NCI-H2196 treated with DMSO at 0.1 percent for 48 hours (cell line): ENCODE results near the gene ZEB2.

Experiments
- DNase-seq: peaks from one replicate; lab custom pipeline; 2025; ENCODE audit not compliant: unreplicated experiment; lab: John Stamatoyannopoulos, UW

ZEB2 gene

GRCh38 chr2:144529841-144530240 is 9.9 kb upstream of the ZEB2 start:
- no peak for DNase-seq

- DNase-seq: no peak
Measured at GRCh38 chr2:144528108-144528507, 8.2 kb upstream of the ZEB2 start.

DNA sequence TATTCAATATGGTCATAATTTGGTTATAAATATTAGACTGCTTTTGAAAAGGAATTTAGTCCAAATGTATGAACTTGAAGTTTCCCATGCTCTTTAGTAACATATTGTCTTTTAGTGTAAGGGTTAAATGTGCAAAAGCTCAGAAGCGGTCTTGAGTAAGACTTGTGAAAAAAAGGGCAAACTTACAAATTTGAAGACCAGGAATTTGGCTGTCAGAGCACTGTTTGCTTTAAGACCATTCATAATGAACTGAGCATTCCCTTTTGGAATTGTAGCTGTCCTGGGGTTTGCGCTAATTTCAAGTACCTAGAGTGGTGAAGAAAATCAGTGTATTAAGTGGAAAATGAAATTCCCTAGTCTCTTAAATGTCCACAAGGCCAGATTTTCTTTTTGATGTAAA is 6.9 kb upstream of the ZEB2 start:
- no peak for DNase-seq

- no peak for DNase-seq
Measured at GRCh38 chr2:144524118-144525009, 4.4 kb upstream of the ZEB2 start.

- DNase-seq: no peak
Measured at GRCh38 chr2:144523596-144524117, 3.7 kb upstream of the ZEB2 start.

DNA sequence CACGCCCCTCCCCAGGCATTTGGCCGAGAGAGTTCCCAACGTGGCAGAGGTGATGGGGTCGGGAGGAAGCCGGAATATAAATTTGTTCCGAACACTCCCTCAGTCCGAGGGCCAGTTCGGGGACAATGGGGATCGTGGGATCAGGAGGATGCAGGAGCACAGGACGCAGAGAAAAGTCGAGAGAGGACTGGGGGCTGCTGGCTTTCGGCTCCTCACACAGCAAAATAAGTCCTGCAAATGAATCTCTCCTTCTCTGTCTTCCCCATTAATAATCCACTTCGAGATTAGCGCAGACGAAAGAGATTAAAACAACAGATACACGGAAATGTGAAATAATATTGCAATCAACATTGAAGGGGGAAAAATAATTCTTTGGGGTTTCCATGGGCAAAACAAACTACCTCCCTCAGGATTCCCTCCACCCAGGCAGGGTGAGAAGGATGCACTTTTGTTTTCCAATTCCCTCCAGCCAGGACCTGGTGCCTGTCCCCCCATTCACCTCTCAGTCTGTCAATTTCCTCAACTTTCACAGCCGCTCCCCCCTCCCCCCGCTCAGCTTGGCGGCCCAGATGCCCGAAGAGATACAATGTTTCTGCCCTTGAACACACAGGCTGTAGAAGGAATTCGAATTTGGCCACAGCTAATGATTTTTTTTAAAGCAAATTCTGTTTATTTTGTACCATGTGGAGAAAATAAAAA is 3.1 kb upstream of the ZEB2 start:
- no peak for DNase-seq

- DNase-seq: no peak
Measured at GRCh38 chr2:144522176-144522896, 2.4 kb upstream of the ZEB2 start.

DNA sequence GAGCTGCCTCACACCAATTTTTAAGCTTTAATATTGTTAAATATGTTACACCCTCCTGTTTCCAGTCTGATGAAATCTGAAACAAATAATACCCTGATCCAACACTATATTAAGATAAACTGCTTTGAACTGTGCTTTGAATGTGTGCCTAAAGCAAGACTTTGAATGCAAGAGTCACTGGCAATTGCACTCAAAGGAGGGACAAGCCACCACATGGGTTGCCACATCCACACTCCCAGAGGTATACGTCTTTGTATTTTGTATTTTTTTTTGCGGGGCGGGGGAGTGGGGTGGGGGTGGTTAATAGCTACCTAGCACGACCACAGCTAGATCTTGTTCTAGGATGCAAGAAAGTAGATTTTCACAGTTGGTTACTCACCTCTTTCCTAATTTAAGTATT is 1.8 kb upstream of the ZEB2 start:
- no peak for DNase-seq

DNA sequence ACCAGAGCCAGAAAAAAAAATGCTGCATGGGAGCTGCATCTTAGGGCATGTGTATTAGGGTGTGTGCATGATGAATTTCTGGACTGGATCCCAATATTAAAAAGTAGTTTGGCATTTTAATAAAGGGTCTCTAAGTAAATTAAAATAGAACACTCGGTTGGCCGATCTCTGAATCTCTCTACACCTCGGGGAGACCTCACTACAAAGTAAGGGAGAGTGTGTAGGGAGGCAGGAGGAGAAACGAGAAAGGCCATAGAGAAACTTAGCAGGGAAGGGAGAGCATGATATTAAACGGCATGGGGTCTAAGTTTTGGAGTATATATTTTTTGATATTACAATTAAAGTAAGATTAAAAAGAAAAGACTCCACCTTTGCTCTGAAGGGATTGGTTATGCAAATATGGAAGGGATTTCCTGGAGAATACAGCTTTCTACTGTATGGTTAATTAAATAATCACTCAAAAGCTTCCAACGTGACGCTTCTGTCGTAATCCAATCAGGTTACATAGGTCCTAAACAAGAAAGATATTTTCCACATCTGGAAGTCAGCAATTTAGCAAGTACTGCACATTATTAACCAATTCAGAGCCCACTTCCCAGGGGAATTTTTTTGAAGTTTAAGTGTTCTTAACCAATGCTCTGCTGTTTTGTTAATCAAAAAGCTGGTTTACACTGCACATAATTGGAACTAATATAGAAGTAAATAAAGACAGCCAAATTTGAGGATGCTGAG is 1.0 kb upstream of the ZEB2 start:
- DNase-seq: no peak

DNA sequence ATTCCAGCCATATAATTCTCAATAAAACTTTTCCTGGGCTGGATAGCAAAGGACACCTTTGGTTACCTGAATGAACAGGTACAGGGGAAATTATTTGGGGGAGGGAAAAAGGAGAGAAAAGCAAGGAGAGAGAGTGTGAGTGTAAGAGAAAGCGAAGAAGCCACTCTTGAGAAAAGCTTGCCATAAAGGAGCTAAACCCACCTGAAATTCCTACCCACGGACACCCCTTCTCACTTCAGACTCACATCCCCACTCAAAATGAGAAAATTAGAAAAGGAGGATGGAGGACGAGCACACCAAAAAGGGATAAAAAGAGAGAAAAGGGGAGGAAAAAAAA is 354 bp downstream of the ZEB2 start:
- DNase-seq: no peak

DNA sequence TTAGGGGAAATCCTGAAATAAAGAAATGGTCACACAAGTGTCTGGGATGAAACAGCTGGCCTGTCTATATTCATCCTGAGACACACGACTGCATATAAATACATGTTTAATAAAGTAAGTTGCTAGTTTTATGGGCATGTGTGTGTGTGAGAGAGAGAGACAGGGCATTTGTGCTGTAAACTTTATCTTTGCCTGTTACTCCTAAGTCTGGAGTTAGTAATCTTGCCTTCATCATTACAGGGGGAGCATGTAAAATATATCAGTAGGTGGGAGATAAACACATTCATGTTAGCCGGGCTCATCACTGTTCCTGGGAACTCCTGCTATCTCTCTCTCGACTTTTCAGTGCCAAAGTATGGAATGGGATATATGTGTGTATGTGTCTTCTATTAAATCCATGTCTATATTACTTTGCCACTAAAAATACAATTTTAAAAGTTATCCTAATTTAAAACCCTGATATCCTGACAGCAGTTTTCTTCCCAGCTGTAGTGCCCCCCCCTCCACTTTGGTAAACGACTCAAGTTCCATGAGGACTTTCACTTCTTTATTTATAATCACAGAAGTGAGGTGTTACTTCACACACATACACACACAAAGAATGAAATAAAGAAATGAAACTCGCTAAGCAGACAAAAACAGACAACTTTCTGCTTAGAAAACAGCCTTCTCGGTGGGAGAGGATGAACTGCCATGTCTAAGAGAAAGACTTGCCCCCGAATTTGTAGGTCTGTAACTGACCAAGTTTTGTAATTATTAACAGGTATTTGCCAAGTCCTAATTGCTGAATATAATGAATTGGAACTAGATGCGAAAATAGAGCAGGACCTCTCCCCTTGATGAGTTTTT is 947 bp downstream of the ZEB2 start:
- DNase-seq: no peak

GRCh38 chr2:144517866-144518747 is 1.8 kb downstream of the ZEB2 start:
- DNase-seq: no peak

DNA sequence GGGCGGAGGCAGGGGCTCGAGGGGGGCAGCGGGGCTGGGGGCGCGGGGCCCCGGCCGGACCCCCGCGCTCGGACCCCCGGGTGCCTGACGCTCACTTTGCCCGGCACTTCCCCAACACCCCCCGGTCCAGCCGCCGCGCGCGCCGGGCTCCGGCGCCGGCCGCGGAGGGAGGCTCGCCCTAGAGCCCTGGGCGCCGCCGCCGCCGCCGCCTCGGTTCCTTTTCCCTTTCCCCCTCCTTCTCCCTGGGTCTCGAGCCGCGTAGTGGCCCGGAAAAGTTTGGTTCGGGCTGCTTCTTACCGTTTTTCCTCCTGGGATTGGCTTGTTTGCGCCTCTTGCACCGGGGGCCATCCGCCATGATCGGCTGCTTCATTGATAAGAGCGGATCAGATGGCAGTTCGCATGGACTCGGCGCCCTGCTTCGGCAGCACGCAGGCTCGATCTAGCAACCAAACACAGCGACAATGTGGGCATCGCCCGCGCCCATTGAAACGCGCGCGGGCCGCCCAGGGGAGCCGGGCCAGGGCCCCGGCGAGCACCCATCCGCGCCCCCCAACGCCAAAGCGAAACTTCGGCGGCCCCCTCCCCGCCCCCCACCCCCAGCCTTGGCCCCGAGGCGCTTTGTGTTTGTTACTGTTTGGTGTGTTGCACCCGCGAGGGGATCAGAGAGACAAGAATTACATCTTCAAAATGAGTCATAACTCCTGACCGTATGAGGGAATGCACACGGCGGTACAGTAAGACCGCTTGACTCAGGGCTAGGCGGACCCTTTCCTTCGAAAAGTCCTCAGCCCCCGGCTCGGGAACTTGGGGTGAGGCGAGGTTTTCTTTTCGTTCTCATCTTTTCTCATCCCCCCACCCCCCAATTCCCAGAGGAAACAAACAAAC is 2.7 kb downstream of the ZEB2 start:
- DNase-seq: no peak

GRCh38 chr2:144516411-144516980 is 3.4 kb downstream of the ZEB2 start:
- no peak for DNase-seq

- DNase-seq: no peak
Measured at GRCh38 chr2:144515696-144516410, 4.1 kb downstream of the ZEB2 start.

DNA sequence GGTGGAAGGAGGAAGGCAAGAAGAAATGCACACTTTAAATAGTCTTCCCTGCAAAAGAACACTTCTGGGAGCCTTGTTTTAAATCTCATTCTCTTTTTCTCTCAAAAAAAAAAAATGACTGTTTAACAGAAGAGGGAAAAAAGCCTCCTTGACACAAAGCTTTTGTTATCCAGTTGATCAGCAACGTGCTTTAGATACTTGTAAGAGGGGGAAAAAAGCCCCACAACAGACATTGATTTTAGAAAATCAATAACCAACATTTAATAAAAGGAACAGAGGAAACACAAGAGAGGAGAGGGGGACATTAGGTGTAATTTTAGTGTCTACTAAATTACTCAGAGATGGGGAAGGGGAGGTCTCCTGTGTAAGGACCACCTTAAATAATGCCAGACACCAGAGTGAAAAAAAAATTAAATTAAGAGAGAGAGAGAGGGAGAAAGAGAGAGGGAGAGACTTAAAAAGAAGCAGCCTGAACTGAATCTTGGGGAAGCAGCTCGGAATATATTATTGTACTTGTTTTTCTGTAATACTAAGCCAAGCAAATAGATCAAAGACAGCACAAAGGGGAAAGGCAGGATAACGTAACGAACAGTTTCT is 4.7 kb downstream of the ZEB2 start:
- DNase-seq: no peak

- DNase-seq: no peak
Measured at GRCh38 chr2:144514616-144515091, 5.3 kb downstream of the ZEB2 start.
